Transverse colon (tissue), 4 donors: ENCODE data around the gene ABHD16A. TPM values are rescaled to one million over a fixed set of nuclear protein-coding genes. Genes with fewer than 3 reads are reported as not detected.

Experiments used
- DNase-seq: peaks from one replicate; pipeline ENCODE4 v3.0.0-alpha.2; 2019
- H3K27ac ChIP-seq, 4 donors: fragments of 200-600 bp; sonication (generic); 2 replicates each; pipeline ENCODE4 v1.5.1; 2016 to 2018; ENCODE audit warnings: inconsistent platforms in 4 of 4
- H3K27me3 ChIP-seq: fragments of 200-600 bp; sonication (generic); 2 replicates; pipeline ENCODE4 v1.5.1; 2017; ENCODE audit warnings: inconsistent platforms
- H3K36me3 ChIP-seq, 4 donors: fragments of 200-600 bp; sonication (generic); 2 replicates each; pipeline ENCODE4 v1.5.1; 2017 to 2019; ENCODE audit warnings: inconsistent platforms in 4 of 4
- H3K4me1 ChIP-seq, 4 donors: fragments of 200-600 bp; sonication (generic); 2 replicates each; pipeline ENCODE4 v1.5.1; 2017 to 2020; ENCODE audit warnings: inconsistent platforms in 4 of 4
- H3K4me3 ChIP-seq, 4 donors: fragments of 200-600 bp; sonication (generic); 1 replicate in 1 of 4; 2 replicates in 3 of 4; pipeline versions ENCODE4 v1.5.1 to v1.6.1; 2017 to 2019; ENCODE audit warnings: inconsistent platforms in 4 of 4
- H3K9me3 ChIP-seq, 2 donors: fragments of 200-600 bp; sonication (generic); 2 replicates each; pipeline ENCODE4 v1.5.1; 2017 to 2019; ENCODE audit warnings: inconsistent platforms in 2 of 2
- EP300 ChIP-seq: sonication (generic); formaldehyde crosslinking; IDR thresholded peaks from one replicate; pipeline ENCODE4 v1.6.1; 2017; ENCODE audit warnings: antibody characterized with exemption, low read depth
- POLR2A ChIP-seq: fragments of 450-650 bp; IDR thresholded peaks from one replicate; pipeline ENCODE4 v1.6.1; 2016; ENCODE audit warnings: antibody characterized with exemption, mild to moderate bottlenecking, moderate library complexity
- POLR2AphosphoS5 ChIP-seq, 3 donors: sonication (generic); formaldehyde crosslinking; IDR thresholded peaks; one replicate each; pipeline ENCODE4 v1.6.1; 2016; ENCODE audit warnings: antibody characterized with exemption in 3 of 3
- WGBS, 2 donors: methylation state at CpG; one replicate each; pipeline ENCODE4 v1.1.5; 2018; ENCODE audit warnings: low coverage in 1 of 2; 5-methylcytosine and 5-hydroxymethylcytosine counted together
- in situ Hi-C, 4 donors: fragments of 200-750 bp; cut with MboI; loops; one replicate each; pipeline versions ENCODE4 v1.15.0 to v1.15.1; 2017; ENCODE audit warnings: low sequenced_read_pairs in 3 of 4, low pct_ligation_motif_present in 1 of 4, low pct_unique_long_range_greater_than_20kb in 1 of 4
- intact Hi-C: fragments of 100-400 bp; cut with DNase I; formaldehyde crosslinking; loops from one replicate; pipeline ENCODE4 v1.15.1; 2023; ENCODE audit warnings: low total_unique reads
- total RNA-seq, 4 donors: library from RNA; depleted of rRNA; stranded (reverse); fragments of >200 nt; gene quantifications; one replicate each; pipeline ENCODE4 v1.1.0, GENCODE V29; 2016
- TF ChIP-seq, protein P1 (sequence below), 5 experiments: fragments of 200-600 bp in 3 of 5; fragments of 450-650 bp in 2 of 5; sonication (generic) in 3 of 5; IDR thresholded peaks; 1 replicate in 2 of 5; 2 replicates in 3 of 5; pipeline ENCODE4 v1.5.1; 2016 to 2017; ENCODE audit warnings: antibody characterized with exemption in 5 of 5, inconsistent platforms in 3 of 5, mild to moderate bottlenecking in 2 of 5, moderate library complexity in 1 of 5

The ABHD16A gene
- total RNA-seq, 4 donors from 2014 or later: 45.4 to 72.8 (median 67.4) TPM

DNA sequence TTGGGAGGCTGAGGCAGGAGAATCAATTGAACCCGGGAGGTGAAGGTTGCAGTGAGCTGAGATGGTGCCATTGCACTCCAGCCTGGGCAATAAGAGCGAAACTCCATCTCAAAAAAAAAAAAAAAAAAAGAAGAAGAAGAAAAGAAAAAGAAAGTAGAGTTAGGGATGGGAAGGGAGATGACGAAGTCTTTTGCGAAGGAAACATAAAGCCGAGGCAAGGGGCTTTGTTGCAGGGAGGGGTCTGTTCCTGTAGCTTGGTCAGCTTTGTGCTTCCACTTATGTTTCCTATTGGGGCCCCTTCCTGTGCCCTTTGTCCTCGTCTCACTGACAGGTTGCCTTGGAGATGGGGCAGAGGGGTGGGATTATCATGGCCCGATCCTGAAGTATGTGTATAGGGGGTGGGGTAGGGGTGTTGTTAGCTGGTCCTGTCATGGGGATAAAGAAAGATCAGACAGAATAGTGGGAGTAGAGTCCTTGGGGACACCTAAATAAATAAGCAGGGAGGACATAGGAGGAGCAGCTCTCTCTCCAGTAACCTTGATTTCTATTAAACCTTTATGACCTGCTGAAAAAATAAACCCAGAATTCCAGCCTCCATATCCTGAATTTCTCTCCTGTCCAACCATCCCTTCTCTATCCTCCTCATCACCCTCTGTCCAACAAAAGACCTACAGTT is 34.3 kb upstream of the ABHD16A start:
- H3K4me1 ChIP-seq: peaks cover 23 to 64% (median 55%) of the 10 kb centered on the region in 4 donors

DNA sequence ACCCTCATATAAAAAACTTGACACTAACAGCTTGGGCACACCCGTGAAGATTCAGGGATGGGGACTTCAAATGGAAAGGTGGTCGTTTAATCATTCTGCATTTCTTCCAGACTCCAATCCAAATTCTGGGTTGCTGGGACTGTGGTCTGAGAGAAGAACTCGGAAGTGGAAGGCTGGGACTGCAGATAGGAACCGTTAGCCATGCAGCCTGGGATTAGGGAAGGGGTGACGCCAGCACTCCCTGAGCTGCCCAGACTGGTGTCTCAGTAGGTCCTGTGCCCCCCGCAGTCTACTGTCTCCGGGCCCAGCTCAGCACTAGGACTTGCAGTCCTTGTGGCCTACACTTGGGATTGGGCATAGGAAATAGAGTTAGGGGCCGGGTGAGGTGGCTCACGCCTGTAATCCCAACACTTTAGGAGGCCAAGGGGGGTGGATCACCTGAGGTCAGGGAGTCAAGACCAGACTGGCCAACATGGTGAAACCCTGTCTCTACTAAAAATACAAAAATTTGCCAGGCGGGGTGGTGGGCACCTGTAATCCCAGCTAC is 33.7 kb upstream of the ABHD16A start:
- intact Hi-C loops: no loop called here
- H3K4me3 ChIP-seq: peak overlapping the region; percentile 56 to 91 (median 75)
- in situ Hi-C loops: loop anchor here in 1 of 4 donors (10.0 kb wide), 1 partner anchor 88 kb away; the partner anchor contains the start of gene HSPA1B
- H3K4me1 ChIP-seq: peaks cover 23 to 68% (median 55%) of the 10 kb centered on the region in 4 donors
- TF ChIP-seq POLR2AphosphoS5 (IDR thresholded peaks at IDR 0.05): no peak
- TF ChIP-seq POLR2A: no peak
- TF ChIP-seq EP300: no peak
- TF ChIP-seq, protein P1, sequence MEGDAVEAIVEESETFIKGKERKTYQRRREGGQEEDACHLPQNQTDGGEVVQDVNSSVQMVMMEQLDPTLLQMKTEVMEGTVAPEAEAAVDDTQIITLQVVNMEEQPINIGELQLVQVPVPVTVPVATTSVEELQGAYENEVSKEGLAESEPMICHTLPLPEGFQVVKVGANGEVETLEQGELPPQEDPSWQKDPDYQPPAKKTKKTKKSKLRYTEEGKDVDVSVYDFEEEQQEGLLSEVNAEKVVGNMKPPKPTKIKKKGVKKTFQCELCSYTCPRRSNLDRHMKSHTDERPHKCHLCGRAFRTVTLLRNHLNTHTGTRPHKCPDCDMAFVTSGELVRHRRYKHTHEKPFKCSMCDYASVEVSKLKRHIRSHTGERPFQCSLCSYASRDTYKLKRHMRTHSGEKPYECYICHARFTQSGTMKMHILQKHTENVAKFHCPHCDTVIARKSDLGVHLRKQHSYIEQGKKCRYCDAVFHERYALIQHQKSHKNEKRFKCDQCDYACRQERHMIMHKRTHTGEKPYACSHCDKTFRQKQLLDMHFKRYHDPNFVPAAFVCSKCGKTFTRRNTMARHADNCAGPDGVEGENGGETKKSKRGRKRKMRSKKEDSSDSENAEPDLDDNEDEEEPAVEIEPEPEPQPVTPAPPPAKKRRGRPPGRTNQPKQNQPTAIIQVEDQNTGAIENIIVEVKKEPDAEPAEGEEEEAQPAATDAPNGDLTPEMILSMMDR (IDR thresholded peaks at IDR 0.05): no peak
- H3K9me3 ChIP-seq: no peaks in the 10 kb centered on the region
- H3K27me3 ChIP-seq: no peaks in the 10 kb centered on the region
- peaks cover 0 to 21% (median 8%) of the 10 kb centered on the region in 4 donors for H3K36me3 ChIP-seq
- DNase-seq: peak; percentile 26
- H3K27ac ChIP-seq: peak overlapping the region; percentile 96 to 99 (median 98)
- 24 to 26% methylated on average over 6 to 10 of the region's 10 CpGs for WGBS, 2 donors

More for the DNA sequence above, 34.3 kb upstream of the ABHD16A start:
- no peaks in the 10 kb centered on the region for H3K27me3 ChIP-seq
- TF ChIP-seq POLR2AphosphoS5 (IDR thresholded peaks at IDR 0.05): no peak
- TF ChIP-seq, protein P1 (IDR thresholded peaks at IDR 0.05): no peak
- no peak for TF ChIP-seq EP300
- no peak for TF ChIP-seq POLR2A
- 10 to 30% methylated on average over 4 to 7 of the region's 7 CpGs for WGBS, 2 donors
- DNase-seq: peak; percentile 52
- in situ Hi-C loops (loop anchor here in 1 of 4 donors (10.0 kb wide), 1 partner anchor 87 kb away; the partner anchor contains the start of gene HSPA1B), intact Hi-C loops (no loop called here)
- H3K36me3 ChIP-seq: peaks cover 0 to 15% (median 5%) of the 10 kb centered on the region in 4 donors
- H3K4me3 ChIP-seq: peak overlapping the region in 2 of 4 donors; percentile 56 to 77
- H3K27ac ChIP-seq: peak overlapping the region; percentile 96 to 99 (median 98)
- no peaks in the 10 kb centered on the region for H3K9me3 ChIP-seq

DNA sequence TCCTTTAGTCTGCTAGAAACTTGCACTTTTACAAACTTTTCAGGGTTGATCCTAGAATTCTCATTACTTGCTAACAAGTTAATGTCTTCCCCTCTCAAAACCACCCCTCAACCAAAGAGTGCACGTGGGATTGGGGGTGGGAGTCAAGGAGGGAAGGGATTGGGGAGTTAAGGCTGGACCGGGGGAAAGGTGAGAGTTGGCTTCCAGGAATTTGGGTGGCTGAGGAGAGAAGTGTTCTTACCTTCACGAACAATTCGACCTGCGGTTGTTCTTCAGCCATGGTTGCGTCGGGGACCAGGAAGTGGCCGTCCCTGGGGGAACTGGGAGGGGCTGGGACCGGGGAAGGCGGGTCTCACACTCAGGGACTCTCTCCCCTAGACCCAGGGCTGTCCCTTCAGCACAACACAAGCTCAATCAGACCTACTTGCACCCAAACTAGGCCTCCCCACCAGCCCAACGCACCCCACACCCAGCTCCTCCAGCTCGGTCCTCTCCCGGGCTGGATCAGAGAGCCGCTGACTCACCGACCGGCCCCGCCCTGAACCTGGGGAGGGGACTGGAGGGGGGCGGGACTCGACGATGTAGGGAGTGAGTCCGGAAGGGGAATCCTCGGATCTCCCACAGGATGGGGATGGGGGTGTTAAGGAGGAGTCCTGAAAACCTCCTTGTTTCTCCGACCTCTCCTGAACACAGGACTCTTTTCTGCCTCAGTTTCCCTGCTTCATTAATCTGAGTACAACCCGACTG is 33.1 kb upstream of the ABHD16A start, which contains the start of gene CLIC1:
CLIC1 (minus strand) TSS at position 510 of the 747 bp plus-strand sequence; CDS start at position 280, 230 bp downstream.
- Histone ChIP-seq H3K4me1 (peaks cover 23 to 69% (median 55%) of the 10 kb centered on the region in 4 donors), H3K27me3 (no peaks in the 10 kb centered on the region), H3K9me3 (no peaks in the 10 kb centered on the region), H3K4me3 (peak within 1 kb of the TSS; percentile 56 to 91 (median 75)), H3K27ac (peak within 1 kb of the TSS; percentile 96 to 99 (median 98)), H3K36me3 (peaks cover 0 to 28% (median 11%) of the 10 kb centered on the region in 4 donors)
- in situ Hi-C loops: loop anchor here in 1 of 4 donors (10.0 kb wide), 1 partner anchor 89 kb away; the partner anchor contains the start of gene HSPA1B
- 0 to 1% methylated on average over 5 to 22 of the region's 24 CpGs for WGBS, 2 donors
- peak; percentile 93 for DNase-seq
- TF ChIP-seq POLR2AphosphoS5 (IDR thresholded peaks at IDR 0.05) (peak; percentile 97 to 98 (median 98)), POLR2A (peak; percentile 98), EP300 (no peak)
- TF ChIP-seq, protein P1 (IDR thresholded peaks at IDR 0.05): no peak
- intact Hi-C loops: no loop called here
